ENCODE measurements around the gene PKDREJ.

- TF ChIP-seq CTCF (IDR thresholded peaks at IDR 0.05; ENCODE audit: low read length) (no peak), EZH2 (optimal IDR thresholded peaks at IDR 0.05; ENCODE audit: low read depth, low read length) (no peak)
These were observed 15.8 kb upstream of the PKDREJ start for GRCh38 chr22:46278656-46279645.

Measured in MM.1S (cell line).